Stimulated activated naive CD4-positive, alpha-beta T cell (primary cell): ENCODE results near the gene SPRR4.
"Not testable (repeated sequence)": the region's sequence is repeated elsewhere in the genome, so short reads cannot be mapped to it uniquely, and the experiment has no call there.

Source experiments
- DNase-seq, 6 experiments: peaks; one replicate each; lab custom pipeline; 2025; lab: John Stamatoyannopoulos, UW

The SPRR4 gene

GRCh38 chr1:152965853-152966252, 4.6 kb upstream of the SPRR4 start:
- no peak for DNase-seq

- DNase-seq = no peak
Measured at GRCh38 chr1:152967201-152967600, 3.2 kb upstream of the SPRR4 start.

GRCh38 chr1:152968248-152968647, 2.2 kb upstream of the SPRR4 start:
- DNase-seq = no peak

GRCh38 chr1:152969036-152969435, 1.4 kb upstream of the SPRR4 start:
- DNase-seq = no peak

GRCh38 chr1:152972196-152972886, 1.9 kb downstream of the SPRR4 start:
- no peak for DNase-seq

GRCh38 chr1:152976688-152977087, 6.2 kb downstream of the SPRR4 start:
- no peak for DNase-seq

GRCh38 chr1:152977614-152978013, 7.2 kb downstream of the SPRR4 start:
- DNase-seq = no peak

GRCh38 chr1:152980676-152981075, 10.2 kb downstream of the SPRR4 start:
- no peak for DNase-seq

- DNase-seq = no peak
Measured at GRCh38 chr1:152981146-152981871, 10.9 kb downstream of the SPRR4 start.

GRCh38 chr1:152982076-152982475, 11.6 kb downstream of the SPRR4 start:
- DNase-seq = no peak

GRCh38 chr1:152983234-152983633, 12.8 kb downstream of the SPRR4 start:
- no peak for DNase-seq

GRCh38 chr1:152983743-152984142, 13.3 kb downstream of the SPRR4 start, which contains the start of gene SPRR1A:
Gene SPRR1A (plus strand): TSS chr1:152984081. CDS start chr1:152985231, 1,150 bp downstream.
- no peak for DNase-seq

- no peak for DNase-seq
Measured at GRCh38 chr1:152986578-152986977, 16.1 kb downstream of the SPRR4 start.

- DNase-seq = no peak
Measured at GRCh38 chr1:152993186-152993585, 22.7 kb downstream of the SPRR4 start.

- DNase-seq = no peak
Measured at GRCh38 chr1:152995842-152996241, 25.4 kb downstream of the SPRR4 start.

GRCh38 chr1:152996633-152997400, 26.4 kb downstream of the SPRR4 start:
- DNase-seq = no peak

- DNase-seq = no peak
Measured at GRCh38 chr1:152997901-152998300, 27.5 kb downstream of the SPRR4 start.

- no peak for DNase-seq
Measured at GRCh38 chr1:152998476-152998875, 28.0 kb downstream of the SPRR4 start.

GRCh38 chr1:152999818-153000217, 29.4 kb downstream of the SPRR4 start:
- no peak for DNase-seq

- DNase-seq = no peak
Measured at GRCh38 chr1:153000294-153000693, 29.8 kb downstream of the SPRR4 start.

- DNase-seq = no peak
Measured at GRCh38 chr1:153001382-153001781, 30.9 kb downstream of the SPRR4 start, which contains the start of gene SPRR3. Gene SPRR3 (plus strand): TSS chr1:153001749. CDS start chr1:153003021, 1,272 bp downstream.

- DNase-seq = not testable (repeated sequence)
Measured at GRCh38 chr1:153011235-153011758, 40.8 kb downstream of the SPRR4 start.
